T-helper 17 cell (primary cell): ENCODE measurements around the gene CDCA3. TPM values are rescaled to one million over a fixed set of nuclear protein-coding genes. Genes with fewer than 3 reads are reported as not detected.

Source experiments
- ATAC-seq: fragments of 150-1000 bp; cut with Tn5 transposase; 2 replicates; pipeline ENCODE4 v1.10.0; 2021; ENCODE audit warnings: mild to moderate bottlenecking, moderate library complexity
- DNase-seq, 3 donors: peaks; one replicate each; pipeline versions ENCODE4 v3.0.0 to v3.0.0-alpha.2; 2020 to 2021
- H3K9me3 ChIP-seq: one replicate; pipeline ENCODE4 v1.7.0; 2013; ENCODE audit warnings: low read length, mild to moderate bottlenecking; ENCODE audit not compliant: control insufficient read depth, poor library complexity, severe bottlenecking
- H3K27ac Mint-ChIP-seq: one replicate; pipeline ENCODE4 v1.8.0; 2022; ENCODE audit warnings: mild to moderate bottlenecking, moderate library complexity, mixed read lengths
- H3K27me3 Mint-ChIP-seq: one replicate; pipeline ENCODE4 v1.8.0; 2022; ENCODE audit warnings: mixed read lengths
- H3K36me3 Mint-ChIP-seq: one replicate; pipeline ENCODE4 v1.8.0; 2022; ENCODE audit warnings: low read depth, mixed read lengths
- H3K4me1 Mint-ChIP-seq: one replicate; pipeline ENCODE4 v1.8.0; 2022; ENCODE audit warnings: mild to moderate bottlenecking, mixed read lengths
- H3K4me3 Mint-ChIP-seq: one replicate; pipeline ENCODE4 v1.8.0; 2022; ENCODE audit warnings: mild to moderate bottlenecking, moderate library complexity, mixed read lengths
- total RNA-seq, 4 donors: library from RNA in 2 of 4; stranded (reverse) in 2 of 4; gene quantifications; one replicate each; pipeline ENCODE4 v1.2.3 and lab custom pipeline; 2022 to 2026

Gene CDCA3
- total RNA-seq, 2 donors from 2014 or later: 0.65 to 0.87 TPM

- Mint-ChIP-seq H3K27ac (peak overlapping the region; percentile 94), H3K36me3 (peaks cover 5% of the 10 kb centered on the region), H3K27me3 (no peaks in the 10 kb centered on the region), H3K4me3 (no peak overlapping the region), H3K4me1 (peaks cover 28% of the 10 kb centered on the region)
- no peak for DNase-seq
- no peaks in the 10 kb centered on the region for H3K9me3 ChIP-seq
- ATAC-seq: no peak
Measured at GRCh38 chr12:6854036-6854435, 3.0 kb upstream of the CDCA3 start.

DNA sequence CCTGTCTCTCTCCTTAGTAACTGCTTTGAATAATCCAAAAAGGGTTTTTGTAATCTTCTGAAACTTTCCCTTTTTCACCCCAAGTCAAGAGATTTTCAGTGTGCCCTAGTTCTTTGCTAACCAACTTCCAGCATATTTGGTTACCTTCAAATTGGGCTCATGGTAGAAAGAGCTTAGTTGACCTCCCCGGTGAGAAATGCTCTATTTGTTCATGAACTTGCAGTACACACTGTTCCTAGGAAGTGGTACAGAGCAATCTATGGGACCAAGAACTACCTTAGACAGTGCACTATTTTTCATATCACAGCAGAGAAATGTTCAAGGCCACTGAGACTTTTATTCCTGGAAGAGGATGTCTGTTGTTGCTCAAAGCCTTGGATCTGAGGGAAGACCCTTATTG lies 2.5 kb upstream of the CDCA3 start:
- DNase-seq (no peak), ATAC-seq (no peak)
- Mint-ChIP-seq H3K4me1 (peaks cover 28% of the 10 kb centered on the region), H3K36me3 (peaks cover 5% of the 10 kb centered on the region), H3K4me3 (peak overlapping the region; percentile 95), H3K27me3 (no peaks in the 10 kb centered on the region), H3K27ac (peak overlapping the region; percentile 94)
- no peaks in the 10 kb centered on the region for H3K9me3 ChIP-seq

GRCh38 chr12:6852651-6853354 lies 1.7 kb upstream of the CDCA3 start:
- Mint-ChIP-seq H3K4me3 (peak overlapping the region; percentile 95), H3K36me3 (peaks cover 5% of the 10 kb centered on the region), H3K27ac (peak overlapping the region; percentile 94), H3K4me1 (peaks cover 28% of the 10 kb centered on the region), H3K27me3 (no peaks in the 10 kb centered on the region)
- peak; percentile 4 for ATAC-seq
- no peaks in the 10 kb centered on the region for H3K9me3 ChIP-seq
- DNase-seq: peak; percentile 42 to 60 (median 45)

GRCh38 chr12:6851921-6852650 lies 1.0 kb upstream of the CDCA3 start, which contains the start of gene USP5:
Gene USP5 (plus strand): TSS chr12:6852150. CDS start chr12:6852180, 30 bp downstream.
- H3K4me1 Mint-ChIP-seq: peaks cover 31% of the 10 kb centered on the region
- H3K27ac Mint-ChIP-seq: peak within 1 kb of the TSS; percentile 94
- no peaks in the 10 kb centered on the region for H3K9me3 ChIP-seq
- H3K4me3 Mint-ChIP-seq: peak within 1 kb of the TSS; percentile 95
- no peaks in the 10 kb centered on the region for H3K27me3 Mint-ChIP-seq
- DNase-seq: peak; percentile 94 to 97 (median 97)
- peak; percentile 81 for ATAC-seq
- no peaks in the 10 kb centered on the region for H3K36me3 Mint-ChIP-seq

GRCh38 chr12:6850796-6851152 lies 312 bp downstream of the CDCA3 start:
- Mint-ChIP-seq H3K27me3 (no peaks in the 10 kb centered on the region), H3K4me3 (peak overlapping the region; percentile 28), H3K36me3 (no peaks in the 10 kb centered on the region), H3K4me1 (peaks cover 31% of the 10 kb centered on the region), H3K27ac (peak overlapping the region; percentile 94)
- DNase-seq (no peak), ATAC-seq (no peak)
- no peaks in the 10 kb centered on the region for H3K9me3 ChIP-seq

GRCh38 chr12:6849976-6850560 lies 1.0 kb downstream of the CDCA3 start:
- DNase-seq (no peak), ATAC-seq (no peak)
- Mint-ChIP-seq H3K36me3 (no peaks in the 10 kb centered on the region), H3K4me1 (peaks cover 31% of the 10 kb centered on the region), H3K27ac (no peak overlapping the region), H3K4me3 (no peak overlapping the region), H3K27me3 (no peaks in the 10 kb centered on the region)
- H3K9me3 ChIP-seq: no peaks in the 10 kb centered on the region

GRCh38 chr12:6849427-6849826 lies 1.7 kb downstream of the CDCA3 start:
- DNase-seq (no peak), ATAC-seq (no peak)
- Mint-ChIP-seq H3K27me3 (no peaks in the 10 kb centered on the region), H3K4me3 (peak overlapping the region; percentile 15), H3K36me3 (peaks cover 4% of the 10 kb centered on the region), H3K4me1 (peaks cover 33% of the 10 kb centered on the region), H3K27ac (no peak overlapping the region)
- no peaks in the 10 kb centered on the region for H3K9me3 ChIP-seq

DNA sequence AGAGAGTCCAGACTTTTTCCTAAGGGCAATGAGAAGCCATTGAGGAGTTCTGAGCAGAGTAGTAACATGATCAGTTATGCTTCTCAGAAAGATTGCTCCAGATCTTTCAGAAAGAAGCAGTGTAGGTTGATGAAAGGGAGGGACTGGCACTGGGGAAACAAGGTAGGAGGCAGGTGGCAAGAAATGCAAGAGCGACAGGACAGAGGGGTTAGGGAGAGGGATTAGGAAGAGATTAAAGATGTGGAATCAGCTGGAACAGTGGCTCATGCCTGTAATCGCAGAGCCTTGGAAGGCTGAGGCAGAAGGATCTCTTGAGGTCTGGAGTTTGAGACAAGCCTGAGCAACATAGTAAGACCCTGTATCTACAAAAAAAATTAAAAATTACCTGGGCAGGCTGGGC lies 3.4 kb downstream of the CDCA3 start:
- Mint-ChIP-seq H3K4me3 (no peak overlapping the region), H3K36me3 (peaks cover 4% of the 10 kb centered on the region), H3K27ac (peak overlapping the region; percentile 57), H3K4me1 (peaks cover 19% of the 10 kb centered on the region), H3K27me3 (no peaks in the 10 kb centered on the region)
- DNase-seq: no peak
- no peak for ATAC-seq
- H3K9me3 ChIP-seq: no peaks in the 10 kb centered on the region

- H3K36me3 Mint-ChIP-seq: peaks cover 4% of the 10 kb centered on the region
- DNase-seq: no peak
- peaks cover 14% of the 10 kb centered on the region for H3K4me1 Mint-ChIP-seq
- H3K9me3 ChIP-seq: no peaks in the 10 kb centered on the region
- no peak for ATAC-seq
- no peak overlapping the region for H3K4me3 Mint-ChIP-seq
- no peaks in the 10 kb centered on the region for H3K27me3 Mint-ChIP-seq
- H3K27ac Mint-ChIP-seq: peak overlapping the region; percentile 57
Measured at GRCh38 chr12:6846316-6846869, 4.7 kb downstream of the CDCA3 start.

GRCh38 chr12:6845395-6845794 lies 5.7 kb downstream of the CDCA3 start:
- DNase-seq (no peak), ATAC-seq (no peak)
- H3K4me3 Mint-ChIP-seq: peak overlapping the region; percentile 49
- peaks cover 10% of the 10 kb centered on the region for H3K4me1 Mint-ChIP-seq
- H3K27me3 Mint-ChIP-seq: no peaks in the 10 kb centered on the region
- peaks cover 4% of the 10 kb centered on the region for H3K36me3 Mint-ChIP-seq
- no peaks in the 10 kb centered on the region for H3K9me3 ChIP-seq
- peak overlapping the region; percentile 67 for H3K27ac Mint-ChIP-seq

GRCh38 chr12:6843118-6843902 lies 7.8 kb downstream of the CDCA3 start:
- no peaks in the 10 kb centered on the region for H3K27me3 Mint-ChIP-seq
- no peaks in the 10 kb centered on the region for H3K9me3 ChIP-seq
- ATAC-seq (no peak), DNase-seq (no peak)
- H3K4me1 Mint-ChIP-seq: peaks cover 5% of the 10 kb centered on the region
- peaks cover 4% of the 10 kb centered on the region for H3K36me3 Mint-ChIP-seq
- no peak overlapping the region for H3K4me3 Mint-ChIP-seq
- no peak overlapping the region for H3K27ac Mint-ChIP-seq

GRCh38 chr12:6842075-6842474 lies 9.0 kb downstream of the CDCA3 start:
- DNase-seq (no peak), ATAC-seq (no peak)
- Mint-ChIP-seq H3K36me3 (peaks cover 4% of the 10 kb centered on the region), H3K27me3 (no peaks in the 10 kb centered on the region), H3K4me3 (no peak overlapping the region), H3K27ac (no peak overlapping the region), H3K4me1 (peaks cover 2% of the 10 kb centered on the region)
- H3K9me3 ChIP-seq: no peaks in the 10 kb centered on the region
